Activated T-cell treated with anti-CD3 and anti-CD28 coated beads, Interleukin-2, amount 50 U/mL, for 1 hour (primary cell): ENCODE measurements around the gene PRKCD.

Experiments used
- DNase-seq: peaks from one replicate; pipeline ENCODE4 v3.0.0-alpha.2; 2020

PRKCD gene

DNA sequence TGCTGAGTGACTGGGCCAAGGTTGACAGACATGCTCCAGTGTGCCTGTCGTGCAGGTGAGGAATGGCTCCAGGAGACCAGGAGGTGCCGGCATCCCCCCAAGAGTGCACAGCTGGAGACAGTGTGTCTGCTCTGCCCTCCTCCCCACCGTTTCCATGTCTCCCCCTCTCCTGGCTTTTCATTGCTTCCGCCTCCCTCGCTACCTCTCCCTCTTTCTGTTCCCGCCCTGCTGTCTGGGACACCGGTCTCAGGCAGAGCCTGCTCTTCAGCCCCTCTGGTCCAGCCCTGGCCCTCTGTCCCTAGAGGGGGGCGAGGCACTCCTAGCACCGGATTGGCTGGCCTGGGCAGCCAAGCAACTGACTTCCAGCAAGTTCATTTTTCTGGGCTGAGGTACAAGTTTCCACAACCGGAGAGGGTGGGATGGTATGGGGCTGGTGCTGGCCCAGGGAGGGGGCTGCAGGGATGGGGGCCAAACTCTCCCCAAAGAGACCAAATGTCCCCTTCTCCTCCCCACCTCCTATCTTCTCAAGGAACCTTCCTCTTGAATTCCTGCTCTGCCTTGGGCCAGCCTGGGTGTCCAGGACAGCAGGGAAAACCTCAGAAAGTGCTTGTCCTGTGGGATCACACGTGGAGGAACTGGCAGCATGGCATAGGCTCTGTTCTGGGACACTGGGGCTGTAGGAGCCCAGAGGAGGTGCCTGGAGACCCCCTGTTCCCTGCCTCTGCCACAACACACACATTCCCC lies 32.6 kb downstream of the PRKCD start:
- no peak for DNase-seq

DNA sequence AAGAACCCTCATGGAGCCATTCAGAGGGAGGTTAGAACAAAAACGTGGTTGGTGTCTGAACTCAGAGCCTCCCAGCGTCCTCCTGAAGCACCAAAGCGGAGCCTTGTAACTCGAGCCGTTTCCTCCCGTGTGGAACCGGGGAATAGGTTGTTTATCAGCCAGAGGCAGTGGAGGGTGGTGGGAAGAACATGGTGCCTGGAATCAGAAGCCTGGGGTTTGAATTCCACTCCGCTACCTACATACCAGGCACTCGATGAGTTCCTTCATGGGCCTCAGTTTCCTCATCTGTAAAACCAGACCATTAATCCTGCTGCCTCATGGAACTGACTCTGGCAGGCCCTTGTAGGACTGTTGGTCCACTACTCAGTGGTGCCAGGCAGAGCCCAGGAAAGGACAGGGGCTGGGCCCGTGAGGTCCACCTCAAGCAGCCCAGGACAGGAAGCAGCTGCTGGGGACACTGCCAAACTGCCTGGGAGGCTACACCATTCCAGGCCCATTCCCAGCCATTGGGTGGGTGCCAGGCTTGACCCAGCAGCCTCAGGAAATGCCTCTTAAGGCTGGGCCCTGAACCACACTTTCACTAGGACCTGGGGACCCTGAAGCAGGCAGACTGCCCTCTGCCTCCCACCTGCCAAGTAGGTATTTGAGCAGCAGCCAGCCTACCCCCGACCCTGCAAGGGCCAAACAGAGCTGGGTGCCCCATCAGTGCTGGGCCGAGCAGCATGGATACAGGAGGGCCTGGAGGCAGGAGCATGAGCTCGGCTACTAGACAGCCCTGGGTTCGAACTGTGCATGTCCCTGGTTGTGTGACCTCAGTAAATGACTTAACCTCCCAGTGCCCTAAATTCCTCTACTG lies 33.4 kb downstream of the PRKCD start:
- no peak for DNase-seq

DNA sequence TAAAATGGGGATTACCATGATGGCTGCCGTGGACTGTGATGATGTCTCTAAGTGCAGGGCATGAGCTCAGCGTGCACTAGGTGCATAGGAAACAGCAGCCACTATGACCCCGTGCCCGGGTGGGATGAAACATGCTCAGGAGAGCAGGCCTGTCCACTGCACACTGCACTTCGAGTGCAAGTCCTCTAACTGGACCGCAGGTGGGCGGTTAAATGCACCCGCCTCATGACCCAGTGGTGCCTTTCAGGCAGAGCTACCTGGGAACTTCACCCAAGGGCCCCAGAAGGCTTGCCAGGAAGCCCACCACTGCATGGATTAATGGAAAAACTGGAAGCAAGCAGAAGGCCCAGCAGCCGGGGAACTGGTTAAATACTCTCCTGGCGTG lies 34.0 kb downstream of the PRKCD start:
- DNase-seq, result no peak

DNA sequence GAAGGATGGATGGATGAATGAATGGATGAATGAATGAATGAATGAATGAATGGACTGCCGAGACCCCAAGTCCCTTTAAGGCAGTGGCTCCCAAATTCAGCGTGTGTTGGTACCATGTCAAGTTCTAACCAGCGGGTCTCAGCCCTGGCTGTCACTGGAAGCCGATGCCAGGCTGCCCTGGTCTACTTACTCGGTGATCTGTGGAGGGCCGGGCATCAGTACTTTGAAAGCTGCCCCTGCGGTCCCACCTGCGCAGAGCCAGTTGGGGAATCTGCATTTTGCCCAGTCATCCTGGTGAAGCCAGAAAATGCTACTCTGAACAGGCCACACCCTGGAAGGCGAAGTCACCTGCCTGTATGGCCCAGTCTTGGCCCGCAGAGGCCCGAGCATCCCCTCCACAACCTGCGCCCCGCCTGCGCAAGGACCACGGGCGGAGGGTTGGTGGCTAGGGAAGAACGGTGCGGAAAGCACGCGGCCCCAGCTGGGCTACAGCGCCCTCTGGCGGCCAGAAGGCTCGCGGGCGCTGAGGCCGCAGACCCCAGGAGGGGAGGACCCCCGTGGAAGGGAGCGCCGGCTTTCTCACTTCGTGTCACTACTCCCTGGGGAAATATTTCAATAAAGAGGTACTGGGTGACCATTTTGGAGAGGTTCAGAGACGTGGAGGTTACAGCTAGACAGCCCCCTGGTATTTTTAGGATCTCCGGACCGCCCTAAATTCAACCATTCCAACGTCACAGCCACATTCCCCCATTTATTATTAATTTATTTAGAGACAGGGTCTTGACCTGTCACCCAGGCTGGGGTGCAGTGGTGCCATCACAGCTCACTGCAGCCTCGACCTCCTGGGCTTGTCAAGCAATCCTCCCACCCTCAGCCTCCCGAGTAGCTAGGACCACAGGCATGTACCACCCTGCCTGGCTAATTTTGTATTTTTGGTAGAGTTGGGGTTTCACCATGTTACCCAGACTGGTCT lies 34.9 kb downstream of the PRKCD start:
- peak; percentile 69 for DNase-seq

DNA sequence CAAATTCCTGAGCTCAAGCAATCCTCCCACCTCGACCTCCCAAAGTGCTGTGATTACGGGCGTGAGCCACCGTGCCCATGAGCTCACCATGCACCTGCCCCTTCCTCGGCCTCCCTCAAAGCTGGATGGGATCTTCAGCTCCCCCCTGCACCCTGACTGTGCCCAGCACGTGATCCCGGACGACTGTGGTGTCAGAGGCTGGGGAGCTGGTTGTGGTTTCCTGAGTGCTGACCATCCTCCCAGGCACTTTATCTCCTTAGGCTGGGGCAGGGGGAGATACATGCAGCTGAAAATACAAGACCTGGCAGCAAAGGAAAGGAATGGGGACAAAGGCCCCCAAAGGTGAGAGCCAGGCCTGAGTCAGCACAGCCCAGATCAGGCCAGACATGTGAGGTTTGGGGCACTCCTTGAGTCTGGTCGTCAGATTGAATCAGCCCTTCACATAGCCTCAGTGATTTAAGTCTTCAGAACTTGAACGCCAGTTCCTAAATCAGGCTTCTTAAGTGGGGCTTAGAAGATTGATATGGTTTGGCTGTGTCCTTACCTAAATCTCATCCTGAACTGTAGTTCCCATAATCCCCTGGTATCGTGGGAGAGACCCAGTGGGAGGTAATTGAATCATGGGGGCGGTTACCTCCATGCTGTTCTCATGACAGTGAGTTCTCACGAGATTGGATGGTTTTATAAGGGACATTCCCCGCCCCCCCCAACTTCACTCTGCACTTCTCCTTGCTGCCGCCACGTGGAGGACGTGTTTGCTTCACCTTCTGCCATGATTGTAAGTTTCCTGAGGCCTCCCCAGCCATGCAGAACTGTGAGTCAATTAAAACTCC lies 35.8 kb downstream of the PRKCD start:
- DNase-seq, result peak; percentile 30

DNA sequence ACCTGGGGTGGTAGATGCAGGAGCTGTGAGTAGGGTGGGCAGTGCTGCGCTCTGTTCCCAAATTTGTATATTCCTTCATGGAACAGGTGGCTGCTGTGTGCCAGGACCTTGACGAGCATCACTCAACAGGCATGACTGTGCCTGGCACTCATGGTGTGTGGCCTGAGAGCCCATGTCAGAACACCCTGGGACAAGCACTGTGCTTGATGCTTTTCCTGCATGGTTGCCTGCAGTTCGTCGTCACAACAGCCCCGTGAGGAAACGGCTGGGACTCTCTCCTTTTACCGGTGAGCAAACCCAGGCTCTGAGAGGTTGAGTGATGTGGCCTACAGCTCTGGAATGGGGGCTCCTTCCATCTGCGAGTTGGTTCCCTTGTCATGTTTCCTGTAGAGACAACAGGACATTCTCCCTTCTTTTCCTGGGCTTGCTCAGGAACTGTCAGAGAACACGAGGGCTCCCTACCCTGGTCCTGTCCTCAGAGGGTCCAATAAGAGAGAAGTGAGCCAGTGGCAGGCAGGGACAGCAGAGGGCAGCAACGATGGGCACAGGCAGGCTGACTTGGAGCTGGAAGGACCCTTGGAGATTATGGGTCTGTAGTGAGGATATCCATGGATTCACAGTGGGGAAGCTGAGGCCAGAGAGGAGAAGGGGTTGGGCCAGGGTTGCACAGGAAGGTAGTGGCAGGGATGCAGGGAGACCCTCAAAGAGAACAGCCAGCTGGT lies 37.4 kb downstream of the PRKCD start:
- no peak for DNase-seq

DNA sequence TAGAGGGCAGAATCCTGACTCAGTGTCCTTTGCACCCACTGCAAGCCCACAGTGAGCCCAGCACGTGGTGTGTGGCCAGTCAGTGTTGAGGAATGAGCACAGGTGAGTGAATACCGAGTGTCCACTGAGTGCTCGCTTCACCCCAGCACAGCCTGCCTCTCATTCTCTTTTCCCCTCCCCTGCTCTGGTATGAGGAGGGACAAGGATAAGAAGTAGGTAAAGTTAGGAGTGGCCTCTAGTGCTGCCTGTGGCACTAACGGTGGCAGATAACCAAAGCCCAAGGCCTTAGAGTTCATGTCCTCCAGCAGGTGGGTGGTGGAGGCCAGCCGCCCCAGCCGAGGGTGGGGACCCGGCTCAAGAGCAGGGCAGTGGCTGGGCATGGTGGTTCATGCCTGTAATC lies 38.0 kb downstream of the PRKCD start:
- no peak for DNase-seq

DNA sequence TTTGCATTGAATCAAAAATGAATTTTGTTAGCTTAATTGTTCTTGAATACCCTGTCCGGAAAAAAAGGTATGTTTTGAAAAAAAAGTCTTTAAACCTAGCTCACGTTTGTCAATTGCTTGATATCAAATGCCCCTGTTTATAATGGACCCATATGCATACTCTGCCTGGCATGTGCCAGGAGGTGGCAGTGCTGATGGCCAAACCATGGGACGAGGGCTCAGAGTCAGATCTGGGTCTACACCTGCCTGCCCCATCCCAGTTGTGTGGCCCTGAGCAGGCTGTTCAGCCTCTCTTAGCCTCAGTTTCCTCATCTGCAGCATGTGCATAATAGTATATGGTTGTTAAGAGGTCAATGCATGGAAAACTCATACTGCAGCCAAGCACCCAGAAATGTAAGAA lies 38.8 kb downstream of the PRKCD start:
- no peak for DNase-seq

DNA sequence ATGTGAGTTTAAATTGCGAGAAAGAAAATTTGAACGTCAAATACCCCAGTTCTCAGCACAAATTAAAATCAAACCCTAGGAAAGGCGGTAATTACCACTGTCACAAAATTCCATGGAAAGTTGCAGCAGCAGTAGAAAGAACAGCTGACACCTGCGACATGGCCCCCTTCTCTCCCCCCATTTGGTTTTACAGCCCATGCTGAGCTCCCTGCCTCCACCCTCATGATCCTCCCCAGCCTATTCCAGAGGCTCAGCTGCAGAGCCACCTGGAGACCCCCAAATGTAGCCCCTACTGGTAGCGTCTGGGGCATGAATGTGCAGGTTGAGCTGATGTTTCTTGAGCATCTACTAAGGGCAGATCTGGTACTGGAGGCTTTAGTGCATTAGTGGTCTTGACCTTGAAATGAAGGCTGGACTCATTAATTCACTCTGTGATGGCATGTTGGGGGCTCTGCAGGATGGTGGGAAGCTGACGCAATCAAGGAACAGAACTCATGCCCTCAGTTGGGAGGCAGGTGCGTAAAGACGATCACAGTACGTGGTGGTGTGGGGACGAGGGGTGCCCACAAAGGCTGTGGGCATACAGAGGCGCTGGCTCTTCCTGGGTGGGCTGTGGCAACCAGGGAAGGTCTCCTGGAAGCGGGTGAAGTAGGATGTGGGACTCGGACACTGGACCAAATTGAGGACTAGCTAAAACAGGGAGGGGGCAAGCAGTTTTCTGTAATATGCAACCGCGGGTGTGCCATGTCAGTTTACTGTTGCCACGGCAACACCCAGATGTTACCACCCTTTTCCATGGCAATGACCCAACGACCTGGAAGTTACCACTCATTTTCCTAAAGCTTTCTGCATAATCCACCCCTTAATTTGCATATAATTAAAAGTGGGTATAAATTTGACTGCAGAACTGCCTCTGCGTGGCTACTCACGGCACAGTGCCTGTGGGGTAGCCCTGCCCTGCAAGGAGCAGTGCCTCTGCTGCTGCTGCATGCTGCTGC lies 39.8 kb downstream of the PRKCD start:
- no peak for DNase-seq

DNA sequence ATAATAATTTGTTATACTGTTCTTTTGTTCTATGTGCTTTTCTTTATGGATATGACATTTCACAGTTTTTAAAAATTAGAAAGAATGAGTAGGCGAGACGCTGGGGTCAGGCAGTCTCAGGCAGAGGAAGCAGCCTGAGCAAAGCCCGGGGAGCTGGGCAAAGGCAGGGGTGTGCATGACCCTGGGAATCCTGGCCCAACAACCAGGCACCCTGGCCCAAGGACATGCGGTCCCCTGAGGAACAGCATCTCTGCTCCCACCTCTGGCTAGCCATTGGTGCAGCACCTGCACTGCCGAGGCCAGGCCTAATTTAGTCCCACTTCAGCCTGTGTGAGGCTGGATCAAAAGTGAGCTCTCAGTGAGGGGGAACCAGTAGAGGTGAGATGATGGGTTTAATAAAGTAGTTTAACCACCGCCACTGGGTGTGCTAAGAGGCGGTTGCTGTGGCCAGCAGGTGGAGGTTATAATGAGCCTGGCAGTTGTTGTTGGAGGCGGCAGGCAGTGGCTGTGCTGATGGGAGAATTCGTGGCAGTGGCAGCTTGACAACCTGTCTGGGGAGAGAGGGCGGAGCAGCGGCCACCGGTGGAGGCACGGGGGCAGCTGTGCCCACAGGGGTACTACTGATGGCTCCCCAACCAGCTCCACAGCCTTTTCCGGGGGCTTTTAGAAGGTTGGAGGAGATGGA lies 41.5 kb downstream of the PRKCD start:
- no peak for DNase-seq

DNA sequence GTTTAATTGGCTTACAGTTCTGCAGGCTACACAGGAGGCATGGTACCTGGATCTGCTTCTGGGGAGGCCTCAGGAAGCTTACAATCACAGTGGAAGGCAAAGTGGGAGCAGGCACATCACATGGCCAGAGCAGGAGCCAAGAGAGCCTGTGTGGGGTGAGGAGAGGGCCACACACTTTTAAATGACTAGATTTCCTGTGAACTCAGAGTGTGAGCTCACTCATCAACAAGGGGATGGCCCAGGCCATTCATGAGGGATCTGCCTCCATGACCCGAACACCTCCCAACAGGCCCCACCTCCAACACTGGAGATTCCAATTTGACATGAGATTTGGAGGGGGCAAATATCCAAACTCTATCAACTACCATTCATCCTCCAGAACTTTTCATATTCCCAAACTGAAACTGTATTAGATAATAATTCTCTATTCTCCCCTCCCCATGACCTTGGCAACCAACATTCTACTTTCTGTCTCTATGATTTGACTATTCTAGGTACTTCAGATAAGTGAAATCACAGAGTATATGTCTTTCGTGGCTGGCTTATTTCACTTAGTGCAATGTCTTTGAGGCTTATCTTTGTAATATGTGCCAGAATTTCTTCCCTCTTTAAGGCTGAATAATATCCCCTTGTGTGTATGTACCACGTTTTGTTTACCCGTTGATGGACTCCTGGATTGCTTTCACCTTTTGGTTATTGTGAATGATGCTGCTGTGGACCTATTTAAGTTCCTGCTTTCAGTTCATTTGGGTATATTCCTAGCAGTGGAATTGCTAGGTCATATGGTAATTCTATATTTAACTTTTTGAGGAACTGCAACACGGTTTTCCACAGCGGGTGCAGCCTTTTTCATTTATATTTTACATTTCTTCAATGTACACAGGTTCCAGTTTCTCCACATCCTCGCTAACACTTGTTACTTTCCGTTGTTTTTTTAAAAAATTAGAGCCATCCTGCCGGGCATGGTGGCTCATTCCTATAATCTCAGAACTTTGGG lies 51.0 kb downstream of the PRKCD start:
- DNase-seq, result no peak

DNA sequence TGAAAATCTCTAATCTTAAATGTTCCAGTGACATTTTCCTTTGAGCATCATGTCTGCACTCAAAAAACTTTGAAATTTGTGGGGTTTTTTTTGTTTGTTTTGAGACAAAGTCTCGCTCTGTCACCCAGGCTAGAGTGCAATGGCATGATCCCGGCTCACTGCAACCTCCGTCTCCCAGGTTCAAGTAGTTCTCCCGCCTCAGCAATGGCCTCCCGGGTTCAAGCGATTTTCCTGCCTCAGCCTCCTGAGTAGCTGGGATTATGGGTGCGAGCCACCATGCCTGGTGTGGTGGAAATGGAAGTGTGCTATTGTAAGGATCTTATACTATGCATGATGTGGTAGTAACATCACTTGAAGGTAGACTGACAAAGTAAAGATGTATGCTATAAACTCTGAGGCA lies 52.3 kb downstream of the PRKCD start:
- DNase-seq, result no peak

DNA sequence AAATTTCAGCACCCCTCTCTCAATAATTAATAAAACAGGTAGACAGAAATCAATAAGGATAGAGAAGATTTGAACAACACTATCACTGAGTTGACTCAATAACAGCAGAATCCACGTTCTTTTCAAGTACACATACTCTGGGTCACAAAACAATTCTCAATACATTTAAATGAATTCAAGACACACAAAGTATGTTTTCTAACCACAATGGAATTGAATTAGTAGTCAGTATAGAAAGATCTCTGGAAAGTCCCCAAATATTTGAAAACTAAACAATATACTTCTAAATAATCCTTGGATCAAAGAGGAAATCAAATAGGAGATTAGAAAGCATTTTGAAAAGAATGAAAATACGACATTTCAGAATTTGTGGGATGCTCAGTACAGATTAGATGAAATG lies 54.8 kb downstream of the PRKCD start:
- no peak for DNase-seq

DNA sequence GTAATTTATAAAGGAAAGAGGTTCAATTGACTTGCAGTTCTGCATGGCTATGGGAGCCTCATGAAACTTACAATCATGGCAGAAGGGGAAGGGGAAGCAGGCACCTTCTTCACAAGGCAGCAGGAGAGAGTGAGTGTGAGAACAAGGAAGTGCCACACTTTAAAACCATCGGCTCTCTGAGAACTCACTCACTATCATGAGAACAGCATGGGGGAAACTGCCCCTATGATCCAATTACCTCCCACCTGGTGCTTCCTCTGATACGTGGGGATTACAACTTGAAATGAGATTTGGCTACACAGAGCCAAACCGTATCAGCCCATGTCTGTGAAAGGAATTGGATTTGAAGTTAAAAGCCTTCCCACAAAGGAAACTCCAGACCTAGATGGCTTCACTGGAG lies 55.7 kb downstream of the PRKCD start:
- no peak for DNase-seq

DNA sequence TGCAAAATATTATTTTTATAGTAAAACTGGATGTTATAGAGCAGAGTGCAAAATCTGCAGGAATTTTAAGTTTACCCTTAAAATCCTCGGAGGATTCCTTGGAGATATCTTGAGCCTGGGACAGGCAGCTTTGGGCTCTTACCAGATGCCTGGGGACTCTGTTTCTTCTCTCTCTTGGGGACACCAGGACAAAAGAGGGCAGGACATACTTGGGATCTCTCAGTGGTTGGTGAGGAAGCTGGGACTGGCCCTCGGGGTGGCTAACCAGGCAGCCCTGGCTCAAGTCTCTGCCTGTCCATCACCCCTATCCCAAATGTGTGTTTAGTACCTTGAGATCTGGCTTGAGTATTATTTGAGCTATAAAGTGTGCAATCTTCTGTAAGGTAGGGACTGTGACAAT lies 56.2 kb downstream of the PRKCD start:
- DNase-seq, result no peak

DNA sequence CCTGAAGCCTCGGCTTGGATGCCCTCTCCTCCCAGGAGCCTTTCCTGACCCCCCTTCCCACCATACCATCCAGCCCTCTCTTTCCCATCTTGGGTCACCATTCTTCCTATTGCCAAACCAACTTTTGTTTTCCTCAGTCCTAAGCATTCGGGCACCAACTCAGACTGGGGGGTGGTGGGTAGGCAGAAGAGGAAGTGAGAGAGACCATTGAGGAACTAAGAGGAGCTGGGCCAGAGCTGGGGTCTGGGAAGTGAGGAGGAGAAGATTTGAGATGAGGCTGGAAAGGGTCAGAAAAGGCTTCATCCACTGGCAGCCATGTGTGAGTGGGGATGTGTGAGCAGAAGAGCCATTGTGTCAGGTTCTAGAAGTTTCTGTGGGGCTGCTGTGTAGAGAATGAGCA lies 57.1 kb downstream of the PRKCD start:
- no peak for DNase-seq

DNA sequence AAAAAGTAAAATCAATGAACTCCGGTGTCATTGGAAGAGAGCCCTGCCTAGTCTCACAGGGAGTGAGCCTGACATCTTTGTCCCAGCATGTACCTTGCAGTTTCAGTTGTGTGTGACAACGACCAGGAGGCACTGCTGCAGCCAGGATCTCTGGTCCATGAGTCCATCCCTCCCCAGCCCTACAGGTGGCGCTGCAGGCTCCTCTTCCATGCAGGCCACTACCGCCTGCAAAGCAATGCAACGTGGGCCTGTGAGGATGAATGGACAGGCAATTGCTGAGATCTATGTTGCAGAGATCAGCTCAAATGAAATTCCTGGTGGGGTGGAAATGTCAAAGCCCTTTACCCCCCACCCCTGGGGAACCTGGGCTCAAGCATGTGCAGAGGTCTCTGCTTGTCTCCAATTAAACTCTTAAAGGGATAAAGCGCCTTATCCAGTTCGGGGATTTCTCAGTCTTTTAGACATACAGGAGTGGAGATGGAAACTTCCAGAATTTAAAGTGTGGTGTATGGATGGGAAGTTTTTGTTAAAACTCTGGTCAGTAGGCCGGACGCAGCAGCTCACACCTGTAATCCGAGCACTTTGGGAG lies 59.0 kb downstream of the PRKCD start:
- peak; percentile 76 for DNase-seq

DNA sequence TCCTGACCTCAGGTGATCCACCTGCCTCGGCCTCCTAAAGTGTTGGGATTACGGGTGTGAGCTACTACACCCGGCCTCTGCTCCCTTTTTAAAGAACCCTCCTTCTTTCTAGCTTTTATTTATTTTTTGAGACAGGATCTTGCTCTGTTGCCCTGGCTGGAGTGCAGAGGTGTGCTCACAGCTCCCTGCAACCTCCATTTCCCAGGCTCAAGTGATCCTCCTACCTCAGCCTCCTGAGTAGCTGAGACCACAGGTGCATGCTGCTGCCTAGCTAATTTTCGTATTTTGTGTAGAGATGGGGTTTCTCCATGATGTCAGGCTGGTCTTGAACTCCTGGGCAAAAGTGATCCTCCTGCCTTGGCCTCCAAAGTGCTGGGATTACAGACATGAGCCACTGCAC lies 60.3 kb downstream of the PRKCD start:
- no peak for DNase-seq
